GM12878 (cell line): Measurements from ENCODE around the gene RBM15. TPM values are rescaled to one million over a fixed set of nuclear protein-coding genes. Genes with fewer than 3 reads are reported as not detected.
A peak's percentile ranks its signal among the peaks of the same experiment; 100 is the strongest.

Experiments used
- ASH2L ChIP-seq: fragments of 300-600, 200-600 bp; sonication (generic); IDR thresholded peaks from 2 replicates; pipeline ENCODE4 v1.6.1; 2017; ENCODE audit warnings: low read depth, mild to moderate bottlenecking, borderline replicate concordance
- BRCA1 ChIP-seq: IDR thresholded peaks from 2 replicates; pipeline ENCODE4 v1.6.1; 2011; ENCODE audit warnings: low read depth, low read length, improper control_type of control experiment
- CEBPZ ChIP-seq: fragments of 150-350 bp; IDR thresholded peaks from 2 replicates; pipeline ENCODE4 v1.6.1; 2016; ENCODE audit warnings: low read depth, low read length
- CREB1 ChIP-seq: IDR thresholded peaks from 2 replicates; pipeline ENCODE4 v1.6.1; 2012; ENCODE audit warnings: low read depth, mild to moderate bottlenecking, inconsistent platforms
- E2F4 ChIP-seq: IDR thresholded peaks from 2 replicates; pipeline ENCODE4 v1.6.1; 2012; ENCODE audit warnings: low read depth, low read length, improper control_type of control experiment
- E4F1 ChIP-seq: fragments of 450-650 bp; IDR thresholded peaks from 2 replicates; pipeline ENCODE4 v1.6.1; 2018; ENCODE audit warnings: borderline replicate concordance, mild to moderate bottlenecking; ENCODE audit not compliant: partially characterized antibody
- EP300 ChIP-seq, 2 experiments: fragments of 150-350 bp in 1 of 2; IDR thresholded peaks; 2 replicates each; pipeline ENCODE4 v1.6.1; 2011 to 2012; ENCODE audit warnings: low read depth in 2 of 2, low read length in 2 of 2, borderline replicate concordance in 1 of 2, improper control_type of control experiment in 1 of 2, inconsistent platforms in 1 of 2; ENCODE audit not compliant: control insufficient read depth in 1 of 2
- FOS ChIP-seq: IDR thresholded peaks from 3 replicates; pipeline ENCODE4 v1.6.1; 2011; ENCODE audit warnings: borderline replicate concordance; ENCODE audit not compliant: insufficient read length; ENCODE audit errors: extremely low read depth
- GABPA ChIP-seq: IDR thresholded peaks from 2 replicates; pipeline ENCODE4 v1.6.1; 2014; ENCODE audit warnings: antibody characterized with exemption, low read depth, mild to moderate bottlenecking, inconsistent platforms
- HDAC2 ChIP-seq: fragments of 200-600 bp; sonication (generic); IDR thresholded peaks from 2 replicates; pipeline ENCODE4 v1.6.1; 2017
- HDAC6 ChIP-seq: fragments of 200-600 bp; sonication (generic); IDR thresholded peaks from one replicate; pipeline ENCODE4 v1.8.0; 2017; ENCODE audit warnings: antibody characterized with exemption; ENCODE audit not compliant: unreplicated experiment
- JUNB ChIP-seq: IDR thresholded peaks from 2 replicates; pipeline ENCODE4 v1.6.1; 2016; ENCODE audit warnings: antibody characterized with exemption, mild to moderate bottlenecking
- PAX8 ChIP-seq: fragments of 450-650 bp; IDR thresholded peaks from 2 replicates; pipeline ENCODE4 v1.6.1; 2017; ENCODE audit warnings: mild to moderate bottlenecking, moderate library complexity
- POLR2A ChIP-seq: IDR thresholded peaks from 2 replicates; pipeline ENCODE4 v1.6.1; 2011; ENCODE audit warnings: low read depth, mild to moderate bottlenecking, low read length
- RCOR1 ChIP-seq: conservative IDR thresholded peaks from 2 replicates; pipeline ENCODE4 v1.6.1; 2012; ENCODE audit warnings: low read depth, low read length, improper control_type of control experiment
- RELA ChIP-seq: fragments of 450-650 bp; IDR thresholded peaks from 2 replicates; pipeline ENCODE4 v1.8.0; 2014; ENCODE audit warnings: borderline replicate concordance; ENCODE audit not compliant: partially characterized antibody
- SMARCA5 ChIP-seq: fragments of 450-650 bp; IDR thresholded peaks from 2 replicates; pipeline ENCODE4 v1.6.1; 2017; ENCODE audit warnings: mild to moderate bottlenecking
- SMC3 ChIP-seq: IDR thresholded peaks from 2 replicates; pipeline ENCODE4 v1.6.1; 2011; ENCODE audit warnings: low read length, improper control_type of control experiment, borderline replicate concordance
- SPI1 ChIP-seq: IDR thresholded peaks from 2 replicates; pipeline ENCODE4 v1.6.1; 2011; ENCODE audit warnings: low read depth, mild to moderate bottlenecking, low read length, moderate library complexity, borderline replicate concordance; ENCODE audit not compliant: insufficient read depth
- TCF3 ChIP-seq: IDR thresholded peaks from 2 replicates; pipeline ENCODE4 v1.6.1; 2012; ENCODE audit warnings: low read depth, mild to moderate bottlenecking, low read length, borderline replicate concordance; ENCODE audit not compliant: insufficient read depth
- ZBTB33 ChIP-seq: fragments of 450-650 bp; IDR thresholded peaks from 2 replicates; pipeline ENCODE4 v1.6.1; 2017; ENCODE audit warnings: mild to moderate bottlenecking
- polyA plus RNA-seq, 11 experiments: library from polyadenylated mRNA; depleted of rRNA in 4 of 11; unstranded in 6 of 11; stranded (reverse) in 5 of 11; fragments of >200 nt; fragmentation: Nextera tagmentation in 4 of 11; fragmentation: Illumina TruSeq in 1 of 11; extraction: Ambion mirVana in 4 of 11; extraction: Trizol in 1 of 11; gene quantifications; 1 replicate in 1 of 11; 2 replicates in 10 of 11; pipeline versions ENCODE4 v1.2.1 to v1.2.3, GENCODE V29; 2011 to 2016; ENCODE audit warnings: inconsistent platforms in 2 of 11, missing spikeins in 2 of 11, low read depth in 1 of 11
- total RNA-seq, 4 experiments: library from RNA; depleted of rRNA in 3 of 4; stranded (reverse); fragments of >200 nt in 3 of 4; fragmentation: Illumina TruSeq in 1 of 4; extraction: Trizol in 1 of 4; gene quantifications; 2 replicates each; pipeline versions ENCODE4 v1.2.1 to v1.2.3, GENCODE V29; 2013 to 2021

RBM15 gene
- total and polyA plus RNA-seq, 10 of the 15 experiments (the other 5 are each of a cell fraction or from before 2014, with no cell fraction given), result 3.1 to 63.2 (median 26.7) TPM

GRCh38 chr1:110338886-110339406 is at the start of gene RBM15 (continued):
- TF ChIP-seq CEBPZ (peak; percentile 91), E2F4 (peak; percentile 98), E4F1 (peak; percentile 74), JUNB (no peak), ASH2L (no peak), PAX8 (no peak), GABPA (peak; percentile 68), SPI1 (no peak), ZBTB33 (peak; percentile 24; the same call in 1 of the 2 replicates), BRCA1 (peak; percentile 98), SMARCA5 (no peak), FOS (peak; percentile 84), HDAC2 (no peak), POLR2A (no peak), EP300 (IDR thresholded peaks at IDR 0.05; ENCODE audit: borderline replicate concordance in 1 of 2, control insufficient read depth in 1 of 2, low read depth in 2 of 2, low read length in 2 of 2) (peak in 1 of 2 experiments; percentile 45; a peak in 2 of 4 replicates), TCF3 (no peak), SMC3 (no peak), RELA (peak; percentile 5), RCOR1 (peak; percentile 99), HDAC6 (no peak), CREB1 (no peak; the same call in none of the 2 replicates)
